K562 (cell line): ENCODE data around the gene ABRAXAS1. TPM values are rescaled to one million over a fixed set of nuclear protein-coding genes. Genes with fewer than 3 reads are reported as not detected.

Source experiments
- ARID2 ChIP-seq: fragments of 450-650 bp; IDR thresholded peaks from 2 replicates; pipeline ENCODE4 v1.6.1; 2017; ENCODE audit warnings: antibody characterized with exemption, mild to moderate bottlenecking
- BMI1 ChIP-seq: fragments of 150-350 bp; IDR thresholded peaks from 2 replicates; pipeline ENCODE4 v1.6.1; 2014; ENCODE audit warnings: low read length
- CEBPG ChIP-seq, 3 experiments: fragments of 200-800 bp in 1 of 3; sonication (Bioruptor generic) in 1 of 3; sonication (generic) in 1 of 3; formaldehyde crosslinking in 1 of 3; IDR thresholded peaks in 2 of 3; conservative IDR thresholded peaks in 1 of 3; 2 replicates each; pipeline versions ENCODE4 v1.6.1 to v1.8.0; 2016 to 2022; ENCODE audit warnings: missing compliant biosample characterization in 2 of 3, missing genetic modification characterization in 2 of 3, mild to moderate bottlenecking in 1 of 3, missing genetic modification reagents in 1 of 3
- DIDO1 ChIP-seq: fragments of 450-650 bp; IDR thresholded peaks from 2 replicates; pipeline ENCODE4 v1.6.1; 2016; ENCODE audit warnings: low read depth, missing biosample characterization, missing genetic modification characterization
- ESRRA ChIP-seq: fragments of 450-650 bp; IDR thresholded peaks from 2 replicates; pipeline ENCODE4 v1.6.1; 2014; ENCODE audit warnings: low read depth, mild to moderate bottlenecking, moderate library complexity, borderline replicate concordance
- FOXP4 ChIP-seq: sonication (generic); formaldehyde crosslinking; IDR thresholded peaks from 2 replicates; pipeline ENCODE4 v1.8.0; 2022; ENCODE audit warnings: mild to moderate bottlenecking, missing genetic modification reagents, borderline replicate concordance
- HMG20B ChIP-seq: fragments of 250-450 bp; sonication (Bioruptor Pico); IDR thresholded peaks from 2 replicates; pipeline ENCODE4 v1.5.0; 2021; ENCODE audit warnings: mild to moderate bottlenecking
- KAT2B ChIP-seq: IDR thresholded peaks from one replicate; pipeline ENCODE4 v1.6.1; 2012; ENCODE audit warnings: low read depth, mild to moderate bottlenecking, control low read depth, inconsistent platforms, low read length, moderate library complexity
- L3MBTL2 ChIP-seq: fragments of 450-650 bp; IDR thresholded peaks from 2 replicates; pipeline ENCODE4 v1.6.1; 2016; ENCODE audit warnings: mild to moderate bottlenecking, moderate library complexity
- LARP7 ChIP-seq: fragments of 450-650 bp; IDR thresholded peaks from 2 replicates; pipeline ENCODE4 v1.6.1; 2016
- MBD2 ChIP-seq: sonication (generic); IDR thresholded peaks from 2 replicates; pipeline ENCODE4 v1.6.1; 2016; ENCODE audit warnings: low read depth, borderline replicate concordance
- NELFE ChIP-seq: IDR thresholded peaks from 2 replicates; pipeline ENCODE4 v1.6.1; 2011; ENCODE audit warnings: mild to moderate bottlenecking; ENCODE audit not compliant: insufficient read depth, insufficient read length
- NR0B1 ChIP-seq: fragments of 450-650 bp; IDR thresholded peaks from one replicate; pipeline ENCODE4 v1.6.1; 2018; ENCODE audit warnings: mild to moderate bottlenecking, moderate library complexity; ENCODE audit not compliant: partially characterized antibody
- NRF1 ChIP-seq, 2 experiments: fragments of 450-650 bp; IDR thresholded peaks in 1 of 2; conservative IDR thresholded peaks in 1 of 2; 2 replicates each; pipeline ENCODE4 v1.6.1; 2014; ENCODE audit warnings: mild to moderate bottlenecking in 2 of 2
- POLR2G ChIP-seq: fragments of 200-400 bp; formaldehyde crosslinking; IDR thresholded peaks from 2 replicates; pipeline ENCODE4 v1.6.1; 2017; ENCODE audit warnings: low read depth, mild to moderate bottlenecking, antibody characterized with exemption, low read length, moderate library complexity
- RFX7 ChIP-seq: fragments of 250-450 bp; sonication (Bioruptor Pico); IDR thresholded peaks from 2 replicates; pipeline ENCODE4 v1.5.1; 2021; ENCODE audit warnings: mild to moderate bottlenecking
- TAF1 ChIP-seq: IDR thresholded peaks from 2 replicates; pipeline ENCODE4 v1.6.1; 2011; ENCODE audit warnings: mild to moderate bottlenecking, low read length, moderate library complexity; ENCODE audit not compliant: insufficient read depth, control insufficient read depth, severe bottlenecking; ENCODE audit errors: extremely low read depth
- TARDBP ChIP-seq: fragments of 450-650 bp; IDR thresholded peaks from 2 replicates; pipeline ENCODE4 v1.6.1; 2016
- ZBED1 ChIP-seq: IDR thresholded peaks from 2 replicates; pipeline ENCODE4 v1.6.1; 2014
- ZC3H11A ChIP-seq: IDR thresholded peaks from 2 replicates; pipeline ENCODE4 v1.6.1; 2012; ENCODE audit warnings: low read depth, low read length, improper control_type of control experiment
- ZNF143 ChIP-seq: sonication (generic); formaldehyde crosslinking; IDR thresholded peaks from 2 replicates; pipeline ENCODE4 v1.9.0; 2022; ENCODE audit warnings: mild to moderate bottlenecking, missing genetic modification reagents
- ZNF511 ChIP-seq: sonication (generic); formaldehyde crosslinking; IDR thresholded peaks from 2 replicates; pipeline ENCODE4 v1.8.0; 2022; ENCODE audit warnings: mild to moderate bottlenecking, missing genetic modification reagents
- ZNF586 ChIP-seq: fragments of 450-650 bp; formaldehyde crosslinking; conservative IDR thresholded peaks from 2 replicates; pipeline ENCODE4 v1.4.0; 2020; ENCODE audit warnings: mild to moderate bottlenecking, moderate library complexity
- ZNF696 ChIP-seq: fragments of 250-450 bp; sonication (Bioruptor Pico); conservative IDR thresholded peaks from 2 replicates; pipeline ENCODE4 v1.4.0; 2020; ENCODE audit warnings: mild to moderate bottlenecking, moderate library complexity
- ZZZ3 ChIP-seq: fragments of 450-650 bp; IDR thresholded peaks from 2 replicates; pipeline ENCODE4 v1.6.1; 2016; ENCODE audit warnings: antibody characterized with exemption, mild to moderate bottlenecking, moderate library complexity
- polyA plus RNA-seq, 8 experiments: library from polyadenylated mRNA; depleted of rRNA in 4 of 8; stranded (reverse) in 5 of 8; unstranded in 3 of 8; fragments of >200 nt; fragmentation: Nextera tagmentation in 2 of 8; fragmentation: Illumina TruSeq in 1 of 8; extraction: Ambion mirVana in 2 of 8; extraction: Trizol in 1 of 8; gene quantifications; 2 replicates each; pipeline versions ENCODE4 v1.2.1 to v1.2.3, GENCODE V29; 2011 to 2014; ENCODE audit warnings: inconsistent platforms in 1 of 8, missing spikeins in 1 of 8
- total RNA-seq, 7 experiments: library from RNA; depleted of rRNA in 6 of 7; stranded (reverse); fragments of >200 nt in 6 of 7; fragmentation: Illumina TruSeq in 2 of 7; extraction: Trizol in 2 of 7; gene quantifications; 2 replicates each; pipeline versions ENCODE4 v1.2.1 to v1.2.3, GENCODE V29; 2011 to 2021; ENCODE audit warnings: low replicate concordance in 1 of 7

Gene ABRAXAS1
- total and polyA plus RNA-seq, 9 of the 15 experiments (the other 6 are each of a cell fraction or from before 2014, with no cell fraction given) = 10.8 to 48.3 (median 22.1) TPM

GRCh38 chr4:83484500-83485461 is at the start of gene ABRAXAS1 (continued):
- TF ChIP-seq MBD2 (peak; percentile 77; the same call in 1 of the 2 replicates), LARP7 (peak; percentile 83; the same call in 1 of the 2 replicates), HMG20B (CRISPR knock-in tag) (no peak), L3MBTL2 (peak; percentile 99), ZC3H11A (no peak), FOXP4 (CRISPR knock-in tag) (peak; percentile 87; the same call in 1 of the 2 replicates), ESRRA (peak; percentile 57; the same call in 1 of the 2 replicates), KAT2B (no peak), RFX7 (CRISPR knock-in tag) (no peak), NRF1 (conservative IDR thresholded peaks at IDR 0.05 in 1 of 2, IDR thresholded peaks at IDR 0.05 in 1 of 2) (peak; percentile 95 to 96), ZZZ3 (no peak), NR0B1 (no peak), ZNF143 (CRISPR knock-in tag) (no peak), ARID2 (0 out of 2 replicates have a peak, but pooled peaks have one; percentile 10), TAF1 (peak; percentile 80), DIDO1 (tag) (no peak), TARDBP (no peak), ZBED1 (0 out of 2 replicates have a peak, but pooled peaks have one; percentile 40), NELFE (no peak), CEBPG (CRISPR knock-in tag; IDR thresholded peaks at IDR 0.05) (no peak), CEBPG (tag; conservative IDR thresholded peaks at IDR 0.05 in 1 of 2, IDR thresholded peaks at IDR 0.05 in 1 of 2) (no peak), ZNF696 (no peak), ZNF511 (peak; percentile 88), BMI1 (no peak), POLR2G (peak; percentile 91), ZNF586 (no peak)
